Measurements from ENCODE around the gene INAFM1. TPM values are rescaled to one million over a fixed set of nuclear protein-coding genes. Genes with fewer than 3 reads are reported as not detected.
A peak's percentile ranks its signal among the peaks of the same experiment; 100 is the strongest.

INAFM1 gene
- total and polyA plus RNA-seq, 9 of the 15 experiments (the other 6 are each of a cell fraction or from before 2014, with no cell fraction given) = 0.71 to 30.9 (median 3.1) TPM

- TF ChIP-seq BRF1 (IDR thresholded peaks at IDR 0.05; ENCODE audit: borderline replicate concordance, extremely low read depth, insufficient read length) (no peak), NFE2L1 (tag; IDR thresholded peaks at IDR 0.05; ENCODE audit: borderline replicate concordance, low read depth) (no peak), ESRRA (IDR thresholded peaks at IDR 0.05; ENCODE audit: borderline replicate concordance, low read depth) (0 out of 2 replicates have a peak, but pooled peaks have one; percentile 11), PTTG1 (tag; IDR thresholded peaks at IDR 0.05; ENCODE audit: low read depth) (no peak), MYNN (IDR thresholded peaks at IDR 0.05) (no peak), MYNN (CRISPR knock-in tag; IDR thresholded peaks at IDR 0.05) (no peak), YY1 (IDR thresholded peaks at IDR 0.05; ENCODE audit: borderline replicate concordance in 1 of 3, control insufficient read depth in 1 of 3, extremely low read depth in 1 of 3, insufficient read depth in 3 of 3, insufficient read length in 1 of 3, insufficient replicate concordance in 2 of 3, low read depth in 1 of 3, low read length in 2 of 3) (peak in 1 of 3 experiments; percentile 30), MEF2A (IDR thresholded peaks at IDR 0.05; ENCODE audit: control insufficient read depth, low read depth, low read length) (0 out of 2 replicates have a peak, but pooled peaks have one; percentile 8), RBM17 (IDR thresholded peaks at IDR 0.05; ENCODE audit: borderline replicate concordance, low read depth, low read length) (no peak), MBD2 (IDR thresholded peaks at IDR 0.05; ENCODE audit: borderline replicate concordance, low read depth) (0 out of 2 replicates have a peak, but pooled peaks have one; percentile 18), SMARCC2 (IDR thresholded peaks at IDR 0.05; ENCODE audit: low read depth) (no peak), MCM3 (IDR thresholded peaks at IDR 0.05) (no peak), ZNF41 (CRISPR knock-in tag; conservative IDR thresholded peaks at IDR 0.05) (no peak), NFIX (CRISPR knock-in tag; IDR thresholded peaks at IDR 0.05; ENCODE audit: low read depth) (no peak), ID3 (CRISPR knock-in tag; IDR thresholded peaks at IDR 0.05) (no peak), ID3 (tag; IDR thresholded peaks at IDR 0.05) (0 out of 2 replicates have a peak, but pooled peaks have one; percentile 43), HMGN3 (IDR thresholded peaks at IDR 0.05; ENCODE audit: borderline replicate concordance, extremely low read depth, insufficient read length, low read depth, low read length) (peak; percentile 84), U2AF1 (optimal IDR thresholded peaks at IDR 0.05; ENCODE audit: low read depth, low read length) (peak; percentile 61), ZNF431 (CRISPR knock-in tag; IDR thresholded peaks at IDR 0.05) (no peak), CHD1 (IDR thresholded peaks at IDR 0.05; ENCODE audit: low read length) (peak; percentile 21), PML (IDR thresholded peaks at IDR 0.05; ENCODE audit: low read length) (no peak), XRCC3 (IDR thresholded peaks at IDR 0.05) (no peak)
- TF ChIP-seq, protein P1, sequence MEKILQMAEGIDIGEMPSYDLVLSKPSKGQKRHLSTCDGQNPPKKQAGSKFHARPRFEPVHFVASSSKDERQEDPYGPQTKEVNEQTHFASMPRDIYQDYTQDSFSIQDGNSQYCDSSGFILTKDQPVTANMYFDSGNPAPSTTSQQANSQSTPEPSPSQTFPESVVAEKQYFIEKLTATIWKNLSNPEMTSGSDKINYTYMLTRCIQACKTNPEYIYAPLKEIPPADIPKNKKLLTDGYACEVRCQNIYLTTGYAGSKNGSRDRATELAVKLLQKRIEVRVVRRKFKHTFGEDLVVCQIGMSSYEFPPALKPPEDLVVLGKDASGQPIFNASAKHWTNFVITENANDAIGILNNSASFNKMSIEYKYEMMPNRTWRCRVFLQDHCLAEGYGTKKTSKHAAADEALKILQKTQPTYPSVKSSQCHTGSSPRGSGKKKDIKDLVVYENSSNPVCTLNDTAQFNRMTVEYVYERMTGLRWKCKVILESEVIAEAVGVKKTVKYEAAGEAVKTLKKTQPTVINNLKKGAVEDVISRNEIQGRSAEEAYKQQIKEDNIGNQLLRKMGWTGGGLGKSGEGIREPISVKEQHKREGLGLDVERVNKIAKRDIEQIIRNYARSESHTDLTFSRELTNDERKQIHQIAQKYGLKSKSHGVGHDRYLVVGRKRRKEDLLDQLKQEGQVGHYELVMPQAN (IDR thresholded peaks at IDR 0.05; ENCODE audit: borderline replicate concordance) = peak; percentile 94
- TF ChIP-seq, protein P2, sequence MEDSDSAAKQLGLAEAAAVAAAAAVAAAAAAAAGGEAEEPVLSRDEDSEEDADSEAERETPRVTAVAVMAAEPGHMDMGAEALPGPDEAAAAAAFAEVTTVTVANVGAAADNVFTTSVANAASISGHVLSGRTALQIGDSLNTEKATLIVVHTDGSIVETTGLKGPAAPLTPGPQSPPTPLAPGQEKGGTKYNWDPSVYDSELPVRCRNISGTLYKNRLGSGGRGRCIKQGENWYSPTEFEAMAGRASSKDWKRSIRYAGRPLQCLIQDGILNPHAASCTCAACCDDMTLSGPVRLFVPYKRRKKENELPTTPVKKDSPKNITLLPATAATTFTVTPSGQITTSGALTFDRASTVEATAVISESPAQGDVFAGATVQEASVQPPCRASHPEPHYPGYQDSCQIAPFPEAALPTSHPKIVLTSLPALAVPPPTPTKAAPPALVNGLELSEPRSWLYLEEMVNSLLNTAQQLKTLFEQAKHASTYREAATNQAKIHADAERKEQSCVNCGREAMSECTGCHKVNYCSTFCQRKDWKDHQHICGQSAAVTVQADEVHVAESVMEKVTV (CRISPR knock-in tag; IDR thresholded peaks at IDR 0.05) = no peak
These were observed 44.4 kb upstream of the INAFM1 start (continued) for GRCh38 chr19:47230054-47230920.

All from K562 (cell line).